GM21360 (cell line): ENCODE data around the gene C1orf53.

Experiments
- ATAC-seq: cut with Tn5 transposase; IDR thresholded peaks from one replicate; pipeline ENCODE4 v1.9.1; 2021; ENCODE audit warnings: mild to moderate bottlenecking, moderate library complexity; ENCODE audit not compliant: unreplicated experiment

C1orf53 gene

GRCh38 chr1:197954718-197955418 lies 52.4 kb downstream of the C1orf53 start:
- no peak for ATAC-seq

GRCh38 chr1:197955486-197956394 lies 53.3 kb downstream of the C1orf53 start:
- ATAC-seq: no peak
